HCT116 (cell line): ENCODE results near the gene FOXK2. TPM values are rescaled to one million over a fixed set of nuclear protein-coding genes. Genes with fewer than 3 reads are reported as not detected.

Experiments
- ATAC-seq: fragments of 200-7000 bp; cut with Tn5 transposase; 2 replicates; pipeline ENCODE4 v1.9.1; 2020; ENCODE audit warnings: mild to moderate bottlenecking, moderate library complexity
- BruUV-seq: library from RNA; stranded (reverse); fragments of 400-500 nt; replicated peaks from 2 replicates; lab custom pipeline; 2021; lab: Mats Ljungman, UMichigan
- CTCF ChIA-PET: fragments of 300-600 bp; sonication (Branson Sonifier 250); formaldehyde crosslinking; loops from one replicate; lab custom pipeline; 2021; ENCODE audit warnings: antibody characterized with exemption; lab: Charles Lee
- POLR2A ChIA-PET: fragments of 300-600, 350-600 bp; sonication (Branson Sonifier 250); formaldehyde crosslinking; loops from one replicate; lab custom pipeline; 2021; ENCODE audit warnings: antibody characterized with exemption; lab: Charles Lee
- RAD21 ChIA-PET, 2 experiments: fragments of 300-600 bp; sonication (Branson Sonifier 250); formaldehyde crosslinking; loops; one replicate each; lab custom pipeline; 2023; ENCODE audit warnings: low total read pairs in 2 of 2; ENCODE audit not compliant: uncharacterized antibody in 2 of 2, unreplicated experiment in 2 of 2, low non-redundant PET in 1 of 2; lab: Charles Lee
- DNase-seq: peaks from one replicate; pipeline ENCODE4 v3.0.0-alpha.2; 2010; ENCODE audit warnings: low read depth, low spot score
- H2AFZ ChIP-seq: fragments of 200-600 bp; shearing (Covaris generic), sonication (generic); 2 replicates; pipeline ENCODE4 v1.6.1; 2017; ENCODE audit warnings: low read depth, mixed run types, mixed read lengths, antibody characterized with exemption, low read length; ENCODE audit not compliant: poor library complexity, severe bottlenecking
- H3K27ac ChIP-seq: 2 replicates; pipeline ENCODE4 v1.5.1; 2012; ENCODE audit warnings: low read depth, low read length
- H3K27me3 ChIP-seq: fragments of 200-600 bp; sonication (generic); 2 replicates; pipeline ENCODE4 v1.6.1; 2016; ENCODE audit warnings: mixed run types, low read length, mixed read lengths; ENCODE audit not compliant: insufficient read depth
- H3K36me3 ChIP-seq, 2 experiments: fragments of 200-500 bp in 1 of 2; fragments of 200-600 bp in 1 of 2; sonication (Bioruptor generic) in 1 of 2; sonication (generic) in 1 of 2; 2 replicates each; pipeline versions ENCODE4 v1.5.1 to v1.6.1; 2014 to 2016; ENCODE audit warnings: low read length in 2 of 2, inconsistent platforms in 1 of 2, mixed read lengths in 1 of 2, mixed run types in 1 of 2; ENCODE audit not compliant: insufficient read depth in 2 of 2, control insufficient read depth in 1 of 2
- H3K4me1 ChIP-seq, 2 experiments: fragments of 200-600 bp in 1 of 2; sonication (generic) in 1 of 2; 2 replicates each; pipeline versions ENCODE4 v1.5.1 to v1.6.1; 2012 to 2017; ENCODE audit warnings: low read length in 2 of 2, inconsistent platforms in 1 of 2, mild to moderate bottlenecking in 1 of 2, mixed read lengths in 1 of 2, mixed run types in 1 of 2, moderate library complexity in 1 of 2; ENCODE audit not compliant: insufficient read depth in 2 of 2, control insufficient read depth in 1 of 2
- H3K4me2 ChIP-seq: fragments of 200-600 bp; sonication (generic); 2 replicates; pipeline ENCODE4 v1.6.1; 2017; ENCODE audit warnings: mixed run types, low read length, mixed read lengths
- H3K4me3 ChIP-seq, 2 experiments: fragments of 200-600 bp in 1 of 2; sonication (generic) in 1 of 2; replicated peaks in 1 of 2; 2 replicates each; pipeline ENCODE4 v1.5.1; 2011 to 2016; ENCODE audit warnings: low read length in 2 of 2, control low read depth in 1 of 2, low read depth in 1 of 2, mild to moderate bottlenecking in 1 of 2, mixed read lengths in 1 of 2, mixed run types in 1 of 2
- H3K79me2 ChIP-seq: fragments of 200-600 bp; sonication (generic); 2 replicates; pipeline ENCODE4 v1.6.1; 2017; ENCODE audit warnings: mild to moderate bottlenecking, mixed run types, low read length, moderate library complexity, mixed read lengths; ENCODE audit not compliant: insufficient read depth
- H3K9ac ChIP-seq: fragments of 200-600 bp; sonication (generic); 2 replicates; pipeline ENCODE4 v1.6.1; 2016; ENCODE audit warnings: low read length, mixed read lengths
- H3K9me2 ChIP-seq: fragments of 200-600 bp; sonication (generic), shearing (Covaris generic); 2 replicates; pipeline ENCODE4 v1.6.1; 2017; ENCODE audit warnings: mixed run types, mild to moderate bottlenecking, moderate library complexity; ENCODE audit not compliant: insufficient read depth
- H3K9me3 ChIP-seq, 2 experiments: fragments of 200-500 bp in 1 of 2; fragments of 200-600 bp in 1 of 2; sonication (Bioruptor generic) in 1 of 2; sonication (generic) in 1 of 2; 2 replicates each; pipeline ENCODE4 v1.6.1; 2014 to 2017; ENCODE audit warnings: low read length in 2 of 2, mixed read lengths in 2 of 2, inconsistent platforms in 1 of 2, low read depth in 1 of 2, mild to moderate bottlenecking in 1 of 2, mixed run types in 1 of 2, moderate library complexity in 1 of 2; ENCODE audit not compliant: control insufficient read depth in 1 of 2, insufficient read depth in 1 of 2
- H4K20me1 ChIP-seq: fragments of 200-600 bp; sonication (generic), shearing (Covaris generic); 2 replicates; pipeline ENCODE4 v1.6.1; 2017; ENCODE audit warnings: mixed run types, mild to moderate bottlenecking, moderate library complexity; ENCODE audit not compliant: insufficient read depth
- CEBPB ChIP-seq: IDR thresholded peaks from 2 replicates; pipeline ENCODE4 v1.6.1; 2012; ENCODE audit warnings: low read depth
- EZH2 ChIP-seq: fragments of 200-600 bp; sonication (generic); IDR thresholded peaks from 2 replicates; pipeline ENCODE4 v1.6.1; 2017; ENCODE audit warnings: antibody characterized with exemption, mixed run types
- POLR2A ChIP-seq: IDR thresholded peaks from 2 replicates; pipeline ENCODE4 v1.7.0; 2011; ENCODE audit warnings: borderline replicate concordance; ENCODE audit not compliant: insufficient read depth, insufficient read length; ENCODE audit errors: extremely low read depth
- POLR2AphosphoS5 ChIP-seq: IDR thresholded peaks from 2 replicates; pipeline ENCODE4 v1.6.1; 2011; ENCODE audit warnings: mild to moderate bottlenecking, low read depth, low read length, moderate library complexity
- RAD21 ChIP-seq: IDR thresholded peaks from 2 replicates; pipeline ENCODE4 v1.6.1; 2012; ENCODE audit warnings: low read depth, mild to moderate bottlenecking
- SIN3A ChIP-seq: IDR thresholded peaks from 2 replicates; pipeline ENCODE4 v1.6.1; 2012; ENCODE audit warnings: low read depth
- SP1 ChIP-seq: IDR thresholded peaks from 2 replicates; pipeline ENCODE4 v1.6.1; 2012; ENCODE audit warnings: low read depth
- YY1 ChIP-seq: IDR thresholded peaks from 2 replicates; pipeline ENCODE4 v1.6.1; 2011; ENCODE audit warnings: low read length, low read depth, moderate library complexity, mild to moderate bottlenecking; ENCODE audit not compliant: insufficient replicate concordance; ENCODE audit errors: extremely low read depth
- ZNF274 ChIP-seq: fragments of 200-500 bp; sonication (Bioruptor generic); IDR thresholded peaks from 2 replicates; pipeline ENCODE4 v1.6.1; 2014; ENCODE audit warnings: mild to moderate bottlenecking, low read depth, low read length, inconsistent platforms
- intact Hi-C: fragments of 100-400 bp; cut with micrococcal nuclease; formaldehyde crosslinking; loops from 2 replicates; pipeline ENCODE4 v1.10.0; 2022
- total RNA-seq: library from RNA; stranded (reverse); gene quantifications from one replicate; pipeline ENCODE4 v1.2.1, GENCODE V29; 2021; ENCODE audit not compliant: unreplicated experiment

The FOXK2 gene
- total RNA-seq, 1 experiment from 2014 or later: 122 TPM

GRCh38 chr17:82489117-82489516 is 30.4 kb upstream of the FOXK2 start:
- BruUV-seq: no TSS peak

GRCh38 chr17:82489851-82490511 is 29.6 kb upstream of the FOXK2 start:
- Histone ChIP-seq H3K4me2 (no peak overlapping the region), H3K9ac (no peak overlapping the region), H3K9me2 (no peaks in the 10 kb centered on the region), H2AFZ (no peak overlapping the region), H3K36me3 (peaks cover 12 to 13% of the 10 kb centered on the region in 2 experiments; a peak in 2 of 4 replicates), H3K4me1 (peaks cover 21 to 28% of the 10 kb centered on the region in 2 experiments), H3K27ac (no peak overlapping the region), H3K27me3 (no peaks in the 10 kb centered on the region), H3K9me3 (no peaks in the 10 kb centered on the region), H3K4me3 (no peak overlapping the region), H4K20me1 (no peaks in the 10 kb centered on the region), H3K79me2 (no peaks in the 10 kb centered on the region)
- ATAC-seq (no peak), DNase-seq (no peak)
- no TSS peak for BruUV-seq
- intact Hi-C loops: loop anchor here (5.0 kb wide), 1 partner anchor 37 kb away; no protein-coding TSS in a partner anchor
- ChIA-PET POLR2A (interaction anchor here (0.7 kb wide), 1 partner anchor 29 kb away, joined by 3 read pairs; no protein-coding TSS in a partner anchor), CTCF (no interaction called here), RAD21 (no interaction called here)
- TF ChIP-seq SIN3A (no peak), CEBPB (no peak), EZH2 (no peak), YY1 (no peak), SP1 (no peak), POLR2AphosphoS5 (no peak)

More at GRCh38 chr17:82489117-82489516, 30.4 kb upstream of the FOXK2 start:
- no peak for TF ChIP-seq CEBPB
- TF ChIP-seq ZNF274: no peak
- TF ChIP-seq POLR2A: no peak
- TF ChIP-seq RAD21: no peak
- TF ChIP-seq, all 23 proteins: peak for 0
- no peak for ATAC-seq
- Histone ChIP-seq H3K4me1 (peaks cover 18 to 20% of the 10 kb centered on the region in 2 experiments), H3K27ac (no peak overlapping the region), H3K4me2 (no peak overlapping the region), H3K4me3 (no peak overlapping the region), H3K27me3 (no peaks in the 10 kb centered on the region), H3K9me2 (no peaks in the 10 kb centered on the region), H4K20me1 (no peaks in the 10 kb centered on the region), H2AFZ (no peak overlapping the region), H3K79me2 (no peaks in the 10 kb centered on the region), H3K9ac (no peak overlapping the region), H3K36me3 (peaks cover 16 to 19% of the 10 kb centered on the region in 2 experiments; a peak in 2 of 4 replicates), H3K9me3 (no peaks in the 10 kb centered on the region)
- CTCF ChIA-PET: no interaction called here
- DNase-seq: no peak
- POLR2A ChIA-PET: no interaction called here
- intact Hi-C loops: no loop called here
- RAD21 ChIA-PET: no interaction called here
